Upper lobe of right lung (tissue), 1 donor: ENCODE measurements around the gene STK4. TPM values are rescaled to one million over a fixed set of nuclear protein-coding genes. Genes with fewer than 3 reads are reported as not detected.

Source experiments
- ATAC-seq: fragments of 200-7000 bp; cut with Tn5 transposase; one replicate; pipeline ENCODE4 v1.9.1; 2020; ENCODE audit warnings: mild to moderate bottlenecking, moderate library complexity
- DNase-seq: peaks from one replicate; pipeline ENCODE4 v3.0.0-alpha.2; 2020
- H3K27ac ChIP-seq: fragments of 200-600 bp; one replicate; pipeline ENCODE4 v1.8.0; 2022
- H3K27me3 ChIP-seq: fragments of 200-600 bp; one replicate; pipeline ENCODE4 v1.8.0; 2022; ENCODE audit warnings: mild to moderate bottlenecking
- H3K36me3 ChIP-seq: fragments of 200-600 bp; one replicate; pipeline ENCODE4 v1.8.0; 2022
- H3K4me1 ChIP-seq: fragments of 200-600 bp; one replicate; pipeline ENCODE4 v1.8.0; 2022
- H3K4me3 ChIP-seq: fragments of 200-600 bp; one replicate; pipeline ENCODE4 v1.8.0; 2022; ENCODE audit warnings: mild to moderate bottlenecking
- H3K9me3 ChIP-seq: fragments of 200-600 bp; one replicate; pipeline ENCODE4 v1.8.0; 2022
- CTCF ChIP-seq: fragments of 200-600 bp; IDR thresholded peaks from one replicate; pipeline ENCODE4 v1.8.0; 2022; ENCODE audit warnings: antibody characterized with exemption
- intact Hi-C: fragments of 100-400 bp; cut with DNase I; formaldehyde crosslinking; loops from one replicate; pipeline ENCODE4 v1.11.0; 2022
- total RNA-seq: library from RNA; stranded (reverse); fragmentation: NEBNext Ultra II Directional; extraction: Animal tissue kit (Norgen Biotek cat#: 25700); gene quantifications from one replicate; pipeline ENCODE4 v1.2.1, GENCODE V29; 2021
- donor health status: DM: no; HTN: yes; CAD: no; lungs with severe emphysema.

Gene STK4
- total RNA-seq, 1 donor from 2014 or later, result 52.6 TPM

GRCh38 chr20:45087097-45087790 is 120.9 kb downstream of the STK4 start:
- intact Hi-C loops, result no loop called here
- DNase-seq, result no peak
- Histone ChIP-seq H3K27me3 (no peaks in the 10 kb centered on the region), H3K4me1 (peaks cover 6% of the 10 kb centered on the region), H3K36me3 (no peaks in the 10 kb centered on the region), H3K4me3 (no peak overlapping the region), H3K27ac (no peak overlapping the region), H3K9me3 (no peaks in the 10 kb centered on the region)
- peak; percentile 91 for ATAC-seq
- no peak for TF ChIP-seq CTCF

GRCh38 chr20:45087814-45088213 is 121.5 kb downstream of the STK4 start:
- no peak for TF ChIP-seq CTCF
- Histone ChIP-seq H3K4me3 (no peak overlapping the region), H3K27me3 (no peaks in the 10 kb centered on the region), H3K36me3 (no peaks in the 10 kb centered on the region), H3K27ac (no peak overlapping the region), H3K4me1 (peaks cover 6% of the 10 kb centered on the region), H3K9me3 (no peaks in the 10 kb centered on the region)
- intact Hi-C loops, result no loop called here
- DNase-seq (no peak), ATAC-seq (no peak)

GRCh38 chr20:45088247-45088646 is 121.9 kb downstream of the STK4 start:
- Histone ChIP-seq H3K4me3 (no peak overlapping the region), H3K27me3 (no peaks in the 10 kb centered on the region), H3K36me3 (no peaks in the 10 kb centered on the region), H3K27ac (no peak overlapping the region), H3K4me1 (peaks cover 6% of the 10 kb centered on the region), H3K9me3 (no peaks in the 10 kb centered on the region)
- intact Hi-C loops, result no loop called here
- no peak for TF ChIP-seq CTCF
- DNase-seq (no peak), ATAC-seq (no peak)

GRCh38 chr20:45090481-45090880 is 124.2 kb downstream of the STK4 start:
- intact Hi-C loops, result loop anchor here (10.0 kb wide), 1 partner anchor 46 kb away; no protein-coding TSS in a partner anchor
- Histone ChIP-seq H3K4me3 (no peak overlapping the region), H3K27ac (no peak overlapping the region), H3K9me3 (no peaks in the 10 kb centered on the region), H3K36me3 (no peaks in the 10 kb centered on the region), H3K27me3 (no peaks in the 10 kb centered on the region), H3K4me1 (peaks cover 7% of the 10 kb centered on the region)
- ATAC-seq, result no peak
- DNase-seq, result no peak
- TF ChIP-seq CTCF, result no peak

- H3K36me3 ChIP-seq, result no peaks in the 10 kb centered on the region
- TF ChIP-seq CTCF, result no peak
- H3K27me3 ChIP-seq, result peaks cover 5% of the 10 kb centered on the region
- ATAC-seq (no peak), DNase-seq (no peak)
- H3K4me3 ChIP-seq, result no peak overlapping the region
- no peak overlapping the region for H3K27ac ChIP-seq
- peaks cover 9% of the 10 kb centered on the region for H3K4me1 ChIP-seq
- intact Hi-C loops, result loop anchor here (10.0 kb wide), 1 partner anchor 47 kb away; no protein-coding TSS in a partner anchor
- H3K9me3 ChIP-seq, result no peaks in the 10 kb centered on the region
Observed at GRCh38 chr20:45091366-45091765, 125.1 kb downstream of the STK4 start.

GRCh38 chr20:45092898-45093297 is 126.6 kb downstream of the STK4 start:
- ATAC-seq, result no peak

More at GRCh38 chr20:45092898-45093297, 126.6 kb downstream of the STK4 start:
- Histone ChIP-seq H3K27ac (no peak overlapping the region), H3K9me3 (no peaks in the 10 kb centered on the region), H3K27me3 (peaks cover 20% of the 10 kb centered on the region), H3K4me1 (peaks cover 10% of the 10 kb centered on the region), H3K36me3 (no peaks in the 10 kb centered on the region), H3K4me3 (no peak overlapping the region)
- intact Hi-C loops, result loop anchor here (10.0 kb wide), 1 partner anchor 48 kb away; no protein-coding TSS in a partner anchor
- no peak for DNase-seq
- no peak for TF ChIP-seq CTCF
